ENCODE data around the gene SETD3.
"Not testable (repeated sequence)": the region's sequence is repeated elsewhere in the genome, so short reads cannot be mapped to it uniquely, and the experiment has no call there.

The SETD3 gene

GRCh38 chr14:99360774-99361595, 119.7 kb downstream of the SETD3 start:
- DNase-seq (ENCODE audit: low read depth in 2 of 2), result no peak

DNA sequence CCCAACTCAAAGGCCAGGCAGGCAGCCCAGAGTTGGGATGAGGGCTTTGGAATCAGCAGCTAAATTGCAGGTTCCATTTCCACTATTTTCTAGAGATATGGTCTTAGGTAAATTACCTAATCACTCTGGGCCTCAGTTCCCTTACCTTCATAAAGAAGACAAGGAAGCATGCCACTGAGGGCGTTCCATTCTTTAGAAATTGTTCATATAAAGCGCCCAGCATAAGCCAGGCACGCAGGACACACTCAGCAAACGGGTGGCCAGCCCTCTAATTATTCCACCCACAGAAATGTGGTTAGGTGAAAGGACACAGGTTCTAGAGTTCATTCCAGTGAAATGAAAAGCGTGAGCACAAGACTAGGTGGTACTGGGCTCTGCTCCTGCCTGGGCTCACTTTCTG, 120.8 kb downstream of the SETD3 start:
- DNase-seq (ENCODE audit: low read depth in 2 of 2), result no peak

- DNase-seq (ENCODE audit: low read depth in 2 of 2), result no peak
Observed at GRCh38 chr14:99357916-99358390, 122.7 kb downstream of the SETD3 start.

GRCh38 chr14:99357151-99357915, 123.3 kb downstream of the SETD3 start:
- DNase-seq (ENCODE audit: low read depth in 2 of 2), result no peak

DNA sequence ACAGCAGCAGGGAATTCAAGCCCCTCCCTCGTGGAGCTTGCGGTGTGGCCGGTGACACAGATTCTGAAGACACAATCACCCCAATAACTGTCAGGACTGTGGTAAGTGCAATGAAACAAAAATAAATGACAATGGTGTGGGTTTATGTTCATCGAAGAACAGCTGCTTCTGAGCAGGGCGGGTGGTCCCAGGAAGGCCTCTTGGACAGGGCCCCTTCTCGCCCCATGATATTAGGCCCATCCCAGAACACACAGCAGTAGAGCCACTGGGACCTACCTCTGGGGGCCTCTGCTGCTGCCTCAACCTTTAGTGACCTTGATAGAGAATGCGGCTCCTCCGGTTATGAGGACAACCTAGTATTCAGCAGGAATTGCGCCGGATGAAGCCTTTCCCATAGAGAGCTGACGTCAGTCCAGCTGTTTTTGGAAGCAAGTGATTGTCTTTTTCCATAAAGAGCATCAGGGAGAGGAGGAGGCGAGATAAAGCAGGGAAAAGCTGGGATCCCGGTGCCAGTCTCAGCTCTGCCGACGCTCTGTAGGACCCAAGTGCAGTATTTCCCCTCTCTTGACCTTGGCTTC, 124.5 kb downstream of the SETD3 start:
- DNase-seq (ENCODE audit: low read depth in 2 of 2), result no peak

- DNase-seq (ENCODE audit: low read depth in 2 of 2), result no peak
Observed at GRCh38 chr14:99354166-99354875, 126.3 kb downstream of the SETD3 start.

GRCh38 chr14:99352688-99353280, 127.9 kb downstream of the SETD3 start:
- no peak for DNase-seq (ENCODE audit: low read depth in 2 of 2)

GRCh38 chr14:99351166-99352007, 129.3 kb downstream of the SETD3 start:
- no peak for DNase-seq (ENCODE audit: low read depth in 2 of 2)

- no peak for DNase-seq (ENCODE audit: low read depth in 2 of 2)
Observed at GRCh38 chr14:99350751-99351150, 129.9 kb downstream of the SETD3 start.

DNA sequence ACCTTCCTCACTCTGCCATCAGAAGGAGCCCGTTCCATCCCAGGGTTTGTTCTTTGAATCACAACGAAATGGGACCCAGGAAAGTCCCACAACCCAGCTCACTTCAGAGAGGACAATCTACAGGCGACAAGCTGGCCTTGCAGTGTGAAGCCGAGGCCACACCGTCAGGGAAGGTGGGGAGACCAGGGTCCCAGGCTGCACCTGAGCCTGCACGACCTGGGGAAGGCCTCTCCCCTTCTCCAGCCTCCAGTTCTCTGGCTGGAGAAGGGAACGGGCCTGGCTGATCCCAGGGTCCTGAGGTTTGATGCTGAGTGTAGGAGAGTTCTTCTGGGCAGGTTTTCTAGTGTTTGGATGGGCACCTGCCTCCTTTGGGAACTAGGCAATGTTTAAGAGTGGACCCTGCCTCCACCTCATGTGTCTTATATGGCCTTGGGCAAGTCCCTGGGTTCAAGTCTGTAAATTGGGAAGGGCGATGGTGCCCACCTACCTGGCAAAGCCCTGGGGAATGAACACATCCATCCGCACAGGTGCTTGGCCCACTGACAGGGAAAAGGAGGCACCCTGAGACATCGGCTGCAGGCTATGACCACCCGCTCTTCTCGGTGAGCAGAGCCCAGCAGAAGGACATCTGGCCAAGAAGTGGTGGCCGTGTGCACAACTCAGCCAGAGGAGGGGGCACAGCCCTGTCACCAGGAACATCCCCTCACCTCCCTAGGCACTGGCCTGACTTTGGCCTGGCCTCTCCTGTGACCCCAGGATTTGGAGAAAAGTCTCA, 130.8 kb downstream of the SETD3 start:
- no peak for DNase-seq (ENCODE audit: low read depth in 2 of 2)

DNA sequence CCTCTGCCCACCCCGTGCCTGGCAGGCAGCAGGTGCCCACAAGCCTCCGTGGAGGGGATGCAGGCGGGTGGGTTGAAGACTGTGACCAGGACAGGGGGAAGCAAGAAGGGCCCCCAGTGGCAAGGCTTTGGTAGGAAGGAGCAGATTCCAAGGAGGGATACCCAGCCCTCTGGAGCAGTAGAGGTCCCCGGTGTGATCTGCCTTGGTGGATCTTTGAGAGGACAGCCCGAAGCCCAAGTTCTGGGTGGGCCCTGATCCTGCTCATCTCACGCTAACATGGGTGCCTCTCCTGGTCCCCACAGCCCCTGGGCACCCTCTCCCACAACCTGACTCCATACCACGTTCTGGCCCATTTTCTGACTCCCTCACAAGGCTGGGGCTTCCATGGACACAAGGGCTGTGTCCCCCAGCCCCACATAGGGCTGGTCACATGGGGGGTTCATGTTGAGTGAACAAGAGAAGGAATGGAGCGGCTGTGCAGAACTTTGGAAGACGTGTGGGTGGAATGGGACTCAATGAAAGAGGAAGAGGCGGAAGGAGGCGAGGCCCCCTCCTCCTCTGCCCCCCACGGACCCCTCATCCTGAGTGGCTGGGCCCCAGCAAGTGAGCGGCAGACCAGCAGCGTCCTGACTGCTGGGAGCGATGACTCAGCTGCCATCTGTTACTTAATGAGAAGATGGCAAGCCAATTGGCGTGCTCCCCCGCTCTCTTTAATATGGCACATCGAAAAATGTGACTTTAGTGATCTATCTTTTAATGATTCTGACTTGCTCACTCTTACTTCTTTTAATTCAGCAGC, 131.6 kb downstream of the SETD3 start:
- no peak for DNase-seq (ENCODE audit: low read depth in 2 of 2)

DNA sequence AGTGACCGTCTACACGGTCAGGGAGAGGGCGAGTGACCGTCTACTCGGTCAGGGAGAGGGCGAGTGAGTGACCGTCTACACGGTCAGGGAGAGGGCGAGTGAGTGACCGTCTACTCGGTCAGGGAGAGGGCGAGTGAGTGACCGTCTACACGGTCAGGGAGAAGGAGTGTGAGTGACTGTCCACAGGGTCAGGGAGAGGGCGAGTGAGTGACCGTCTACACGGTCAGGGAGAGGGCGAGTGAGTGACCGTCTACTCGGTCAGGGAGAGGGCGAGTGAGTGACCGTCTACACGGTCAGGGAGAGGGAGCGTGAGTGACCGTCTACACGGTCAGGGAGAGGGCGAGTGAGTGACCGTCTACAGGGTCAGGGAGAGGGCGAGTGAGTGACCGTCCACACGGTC, 132.4 kb downstream of the SETD3 start:
- not testable (repeated sequence) for DNase-seq (ENCODE audit: low read depth in 2 of 2)

Data from fibroblast of skin of left quadriceps (primary cell).